ENCODE data around the gene PTPN4.

PTPN4 gene

DNA sequence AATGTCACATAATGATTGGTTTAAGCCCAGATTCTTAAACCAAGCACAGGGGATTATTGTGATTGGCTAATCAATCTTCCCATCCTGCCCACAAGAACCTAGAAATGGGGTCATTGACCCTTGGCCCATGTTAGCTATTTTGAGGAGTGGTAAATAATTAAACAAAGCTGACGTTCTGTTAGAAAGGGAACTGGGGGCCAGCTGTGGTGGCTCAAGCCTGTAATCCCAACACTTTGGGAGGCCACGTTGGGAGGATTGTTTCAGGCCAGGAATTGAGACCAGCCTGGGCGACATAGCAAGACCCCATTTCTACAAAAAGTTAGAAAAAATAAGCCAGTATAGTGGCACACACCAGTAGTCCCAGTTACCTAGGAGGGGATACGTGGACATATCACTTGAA, 37.8 kb upstream of the PTPN4 start:
- no peaks in the 10 kb centered on the region for H3K9me3 ChIP-seq (ENCODE audit: low read length)
- H3K27me3 ChIP-seq (ENCODE audit: insufficient read depth, low read length), result no peaks in the 10 kb centered on the region
- H3K36me3 ChIP-seq (ENCODE audit: insufficient read depth, low read length), result no peaks in the 10 kb centered on the region
- H3K4me1 ChIP-seq (ENCODE audit: insufficient read depth, low read length), result peaks cover 2% of the 10 kb centered on the region
- no peak overlapping the region for H3K4me3 ChIP-seq (ENCODE audit: low read length)
- H2AFZ ChIP-seq (ENCODE audit: low read depth, low read length), result no peak overlapping the region

DNA sequence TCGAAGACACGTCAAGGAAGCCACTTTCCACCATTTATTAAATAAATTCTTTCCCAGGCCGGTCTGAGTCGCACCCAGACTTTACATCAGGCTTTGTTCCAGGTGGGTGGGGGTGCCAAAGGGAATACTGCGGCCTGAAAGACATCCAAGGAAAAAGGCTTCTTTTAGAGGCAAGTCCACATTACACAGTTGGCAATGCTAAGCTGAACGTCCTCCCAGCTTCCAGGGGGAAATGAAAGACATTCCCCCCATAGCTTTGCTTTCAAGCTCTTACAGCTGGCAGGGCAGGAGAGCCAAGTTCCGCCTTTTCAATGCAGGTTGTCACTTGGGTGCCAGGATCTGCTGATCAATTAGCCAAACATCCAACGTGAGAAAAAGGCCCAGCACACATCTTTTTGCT, 36.5 kb upstream of the PTPN4 start:
- Histone ChIP-seq H3K27me3 (ENCODE audit: insufficient read depth, low read length) (no peaks in the 10 kb centered on the region), H3K4me3 (ENCODE audit: low read length) (no peak overlapping the region), H3K9me3 (ENCODE audit: low read length) (no peaks in the 10 kb centered on the region), H3K36me3 (ENCODE audit: insufficient read depth, low read length) (no peaks in the 10 kb centered on the region), H2AFZ (ENCODE audit: low read depth, low read length) (no peak overlapping the region), H3K4me1 (ENCODE audit: insufficient read depth, low read length) (peaks cover 2% of the 10 kb centered on the region)

DNA sequence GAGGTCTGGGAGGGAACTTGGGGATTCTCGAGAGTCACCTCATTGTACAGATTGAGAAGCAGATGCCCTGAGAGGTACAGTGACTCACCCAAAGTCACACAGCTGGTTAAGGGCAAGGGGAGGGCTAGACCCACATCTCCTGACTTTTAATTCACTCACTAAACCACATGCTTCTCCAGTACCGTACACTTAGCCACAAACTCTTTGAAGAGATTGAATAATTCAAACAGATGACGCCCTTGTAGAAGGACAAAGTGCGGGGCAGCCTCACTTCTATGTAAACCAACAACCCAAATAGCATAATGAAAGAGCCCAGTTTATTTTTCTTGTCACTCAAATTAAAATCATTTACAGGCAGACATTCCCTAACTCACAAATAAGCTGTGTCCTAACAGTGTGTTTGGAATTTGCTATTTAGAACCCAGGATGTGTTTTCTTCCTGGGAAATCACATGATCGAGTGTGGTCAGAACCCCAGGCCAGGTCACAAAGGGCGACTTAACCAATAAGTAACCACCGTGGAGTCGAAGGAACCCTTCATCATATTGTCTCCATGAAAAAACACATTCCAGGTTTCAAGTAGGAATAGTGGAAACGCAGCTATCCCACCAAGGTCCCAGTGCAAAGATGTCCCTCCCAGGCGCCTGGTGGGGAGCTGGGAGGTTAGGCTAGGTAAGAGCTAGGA, 35.8 kb upstream of the PTPN4 start:
- H3K36me3 ChIP-seq (ENCODE audit: insufficient read depth, low read length), result no peaks in the 10 kb centered on the region
- H3K9me3 ChIP-seq (ENCODE audit: low read length), result no peaks in the 10 kb centered on the region
- no peak overlapping the region for H3K4me3 ChIP-seq (ENCODE audit: low read length)
- H2AFZ ChIP-seq (ENCODE audit: low read depth, low read length), result no peak overlapping the region
- peaks cover 2% of the 10 kb centered on the region for H3K4me1 ChIP-seq (ENCODE audit: insufficient read depth, low read length)
- H3K27me3 ChIP-seq (ENCODE audit: insufficient read depth, low read length), result no peaks in the 10 kb centered on the region

DNA sequence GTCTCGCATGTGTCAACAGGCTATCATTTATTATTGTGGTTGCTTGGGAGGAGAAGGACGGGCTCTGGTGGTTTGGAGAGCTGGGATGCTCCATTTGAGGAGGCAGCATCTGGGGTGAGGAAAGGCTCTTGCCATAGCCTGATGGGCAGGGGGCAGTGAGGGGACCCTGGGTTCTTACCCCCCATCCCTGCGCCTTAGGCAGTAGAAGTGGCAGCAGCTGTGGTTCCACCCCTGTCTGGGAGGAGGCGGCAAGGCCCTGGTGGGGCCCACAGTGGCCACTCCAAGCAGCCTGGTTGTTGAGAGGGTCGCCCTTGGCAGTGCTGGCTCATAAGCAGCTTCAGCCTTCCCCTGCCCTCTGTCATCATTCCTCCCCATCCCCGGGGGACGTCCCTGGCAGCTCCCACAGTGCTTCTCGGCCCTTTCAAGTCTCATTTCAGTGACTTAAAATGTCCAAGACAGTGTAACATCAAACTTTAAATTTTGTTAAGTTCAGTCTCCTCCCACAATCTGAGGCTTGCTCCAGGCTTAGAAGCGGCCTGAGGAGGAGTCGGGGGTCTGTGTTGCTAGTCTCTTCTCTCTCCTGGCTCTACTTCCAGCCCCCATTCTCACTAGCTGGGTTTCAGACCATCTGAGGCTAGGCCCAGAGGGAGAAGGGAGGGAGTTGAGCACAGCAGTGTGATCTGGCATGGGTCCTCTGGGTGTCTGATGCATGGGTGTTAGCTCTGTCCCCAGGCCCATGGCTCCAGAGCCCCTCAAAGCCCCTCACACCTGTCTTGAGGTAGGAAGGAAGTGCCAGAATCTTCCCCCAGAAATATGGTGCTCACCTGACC, 34.9 kb upstream of the PTPN4 start:
- Histone ChIP-seq H3K27me3 (ENCODE audit: insufficient read depth, low read length) (no peaks in the 10 kb centered on the region), H3K4me3 (ENCODE audit: low read length) (no peak overlapping the region), H2AFZ (ENCODE audit: low read depth, low read length) (no peak overlapping the region), H3K36me3 (ENCODE audit: insufficient read depth, low read length) (no peaks in the 10 kb centered on the region), H3K4me1 (ENCODE audit: insufficient read depth, low read length) (peaks cover 2% of the 10 kb centered on the region), H3K9me3 (ENCODE audit: low read length) (no peaks in the 10 kb centered on the region)

DNA sequence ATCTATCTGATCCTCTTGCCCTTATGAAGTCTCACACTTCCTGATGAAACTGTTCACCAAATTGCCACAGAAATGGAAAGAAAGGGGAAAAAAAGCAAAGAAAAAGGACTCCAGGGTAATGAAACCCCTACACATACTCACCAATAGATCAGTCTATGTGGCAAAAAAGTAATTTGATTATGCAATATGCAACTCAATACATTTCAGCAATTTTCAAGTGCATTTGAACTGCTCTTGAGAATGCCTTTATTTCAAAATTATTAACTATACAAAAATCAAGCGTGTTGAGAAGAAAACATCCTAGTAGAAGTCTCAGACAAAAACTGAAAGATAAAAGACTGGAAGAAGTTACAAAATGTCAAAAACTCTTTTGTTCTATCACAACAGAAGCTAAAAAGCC, 32.2 kb upstream of the PTPN4 start:
- no peak overlapping the region for H2AFZ ChIP-seq (ENCODE audit: low read depth, low read length)
- no peak overlapping the region for H3K4me3 ChIP-seq (ENCODE audit: low read length)
- H3K36me3 ChIP-seq (ENCODE audit: insufficient read depth, low read length), result no peaks in the 10 kb centered on the region
- H3K27me3 ChIP-seq (ENCODE audit: insufficient read depth, low read length), result no peaks in the 10 kb centered on the region
- peaks cover 2% of the 10 kb centered on the region for H3K4me1 ChIP-seq (ENCODE audit: insufficient read depth, low read length)
- no peaks in the 10 kb centered on the region for H3K9me3 ChIP-seq (ENCODE audit: low read length)

DNA sequence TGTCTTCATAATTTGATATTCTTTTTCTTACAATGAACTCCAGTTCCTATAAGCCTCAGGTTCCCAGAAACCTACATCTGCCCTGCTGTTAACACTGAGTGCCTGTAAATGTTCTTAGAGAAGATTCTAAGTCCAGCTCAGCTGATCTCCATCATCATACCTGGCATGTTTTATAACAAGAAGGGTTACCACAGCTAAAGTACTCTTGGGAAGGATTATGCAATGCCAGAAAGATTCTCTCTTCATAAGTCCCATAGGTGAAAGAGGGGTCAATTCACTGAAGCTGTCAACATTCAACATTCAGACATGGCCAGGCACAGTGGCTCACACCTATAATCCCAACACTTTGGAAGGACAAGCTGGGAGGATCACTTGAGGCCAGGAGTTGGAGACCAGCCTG, 31.3 kb upstream of the PTPN4 start:
- H3K27me3 ChIP-seq (ENCODE audit: insufficient read depth, low read length), result no peaks in the 10 kb centered on the region
- H3K4me1 ChIP-seq (ENCODE audit: insufficient read depth, low read length), result peaks cover under 1% of the 10 kb centered on the region
- H2AFZ ChIP-seq (ENCODE audit: low read depth, low read length), result no peak overlapping the region
- H3K4me3 ChIP-seq (ENCODE audit: low read length), result no peak overlapping the region
- H3K9me3 ChIP-seq (ENCODE audit: low read length), result no peaks in the 10 kb centered on the region
- no peaks in the 10 kb centered on the region for H3K36me3 ChIP-seq (ENCODE audit: insufficient read depth, low read length)

DNA sequence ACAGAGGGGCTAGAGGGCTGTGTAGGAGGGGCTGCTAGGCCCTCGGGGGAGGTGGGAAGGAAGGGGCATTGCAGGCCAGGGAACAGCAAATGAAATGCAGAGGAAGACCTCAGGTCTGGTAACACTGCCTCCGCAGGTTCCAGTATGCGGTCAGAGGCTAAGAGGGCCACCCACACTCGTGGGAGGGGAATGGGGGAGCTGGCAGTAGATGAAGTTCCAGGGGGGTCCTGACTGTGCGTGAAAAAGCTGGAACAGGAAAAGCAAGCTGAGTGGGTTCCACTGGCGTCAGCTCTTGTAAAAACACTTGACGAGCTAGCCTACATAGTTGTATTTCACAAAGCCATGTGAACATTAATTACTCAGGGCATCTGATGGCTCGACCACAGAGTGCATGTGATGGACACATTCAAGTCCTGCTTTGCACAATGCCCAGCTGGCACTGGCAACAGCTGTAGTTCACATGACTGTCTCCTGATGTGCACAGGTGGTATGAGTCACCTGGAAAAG, 29.0 kb upstream of the PTPN4 start:
- H3K9me3 ChIP-seq (ENCODE audit: low read length), result no peaks in the 10 kb centered on the region
- H3K4me3 ChIP-seq (ENCODE audit: low read length), result no peak overlapping the region
- no peak overlapping the region for H2AFZ ChIP-seq (ENCODE audit: low read depth, low read length)
- H3K36me3 ChIP-seq (ENCODE audit: insufficient read depth, low read length), result no peaks in the 10 kb centered on the region
- H3K27me3 ChIP-seq (ENCODE audit: insufficient read depth, low read length), result no peaks in the 10 kb centered on the region
- no peaks in the 10 kb centered on the region for H3K4me1 ChIP-seq (ENCODE audit: insufficient read depth, low read length)

DNA sequence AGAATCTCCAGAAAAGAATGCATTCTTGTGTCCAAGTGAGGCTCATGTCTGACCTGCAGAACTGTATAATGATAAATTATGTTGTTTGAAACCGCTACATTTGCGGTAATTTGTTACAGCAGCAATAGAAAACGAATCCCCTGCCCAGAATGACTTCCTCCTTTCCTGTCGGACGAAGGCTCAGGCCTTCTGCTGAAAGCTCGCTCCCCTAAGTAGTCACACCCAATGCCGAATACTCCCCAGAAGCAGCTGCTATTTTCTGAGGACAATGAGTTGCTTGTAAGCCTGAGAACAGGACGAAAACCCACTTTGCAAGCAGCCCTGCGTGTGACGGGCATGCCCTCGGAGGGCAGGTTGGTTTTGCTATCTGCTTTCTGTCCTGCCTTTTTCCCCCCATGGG, 27.7 kb upstream of the PTPN4 start:
- Histone ChIP-seq H2AFZ (ENCODE audit: low read depth, low read length) (no peak overlapping the region), H3K27me3 (ENCODE audit: insufficient read depth, low read length) (peaks cover 8% of the 10 kb centered on the region), H3K4me1 (ENCODE audit: insufficient read depth, low read length) (no peaks in the 10 kb centered on the region), H3K36me3 (ENCODE audit: insufficient read depth, low read length) (no peaks in the 10 kb centered on the region), H3K9me3 (ENCODE audit: low read length) (no peaks in the 10 kb centered on the region), H3K4me3 (ENCODE audit: low read length) (no peak overlapping the region)

DNA sequence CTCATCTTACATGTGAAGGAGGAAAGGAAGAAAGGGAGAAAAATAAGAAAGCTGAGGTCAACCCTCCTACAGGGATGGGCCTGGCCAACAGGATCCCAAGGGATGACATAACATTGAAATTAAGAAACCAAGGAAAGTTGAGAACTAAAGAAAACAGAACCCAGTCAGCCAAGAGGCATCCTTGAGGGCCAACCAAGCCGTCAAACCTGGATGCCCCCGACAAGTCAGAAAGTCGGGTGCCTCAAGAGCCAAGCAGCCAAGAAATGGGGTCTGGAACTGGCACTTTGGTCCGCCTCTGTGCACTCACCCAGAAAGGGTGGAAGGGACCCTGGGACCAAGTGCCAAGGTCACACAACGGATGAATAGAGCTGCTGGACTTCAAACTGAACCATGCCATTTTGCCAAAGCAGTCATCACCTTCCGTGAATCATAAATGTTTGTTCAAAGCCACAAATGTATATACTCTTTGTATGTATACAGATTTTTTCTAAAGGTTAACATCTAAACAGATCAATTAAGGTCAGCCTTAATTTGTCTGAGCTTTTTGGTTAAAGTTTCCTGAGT, 27.0 kb upstream of the PTPN4 start:
- Histone ChIP-seq H3K4me1 (ENCODE audit: insufficient read depth, low read length) (no peaks in the 10 kb centered on the region), H3K36me3 (ENCODE audit: insufficient read depth, low read length) (no peaks in the 10 kb centered on the region), H3K4me3 (ENCODE audit: low read length) (no peak overlapping the region), H3K27me3 (ENCODE audit: insufficient read depth, low read length) (peaks cover 13% of the 10 kb centered on the region), H3K9me3 (ENCODE audit: low read length) (no peaks in the 10 kb centered on the region), H2AFZ (ENCODE audit: low read depth, low read length) (no peak overlapping the region)

DNA sequence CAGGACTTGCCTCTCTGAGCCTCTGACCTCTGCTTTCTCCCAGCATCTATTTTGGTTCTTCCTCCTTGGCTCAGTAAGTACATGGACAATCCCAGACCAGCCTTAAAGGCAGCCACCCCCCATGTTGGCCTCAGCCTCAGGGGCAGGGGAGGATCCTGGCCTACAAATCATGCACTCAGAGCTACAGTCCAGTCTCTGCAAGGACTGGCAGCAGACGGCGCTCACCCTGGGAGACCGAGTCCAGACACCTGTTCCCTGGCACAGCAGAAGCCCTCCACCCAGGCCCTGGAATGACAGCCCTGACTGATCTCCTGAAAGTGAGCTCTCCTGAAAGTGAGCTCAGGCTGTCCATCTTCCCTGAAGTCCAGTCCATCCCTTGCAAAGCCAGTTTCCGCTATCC, 25.7 kb upstream of the PTPN4 start:
- Histone ChIP-seq H3K4me1 (ENCODE audit: insufficient read depth, low read length) (no peaks in the 10 kb centered on the region), H3K36me3 (ENCODE audit: insufficient read depth, low read length) (no peaks in the 10 kb centered on the region), H3K4me3 (ENCODE audit: low read length) (no peak overlapping the region), H3K9me3 (ENCODE audit: low read length) (no peaks in the 10 kb centered on the region), H3K27me3 (ENCODE audit: insufficient read depth, low read length) (peaks cover 15% of the 10 kb centered on the region), H2AFZ (ENCODE audit: low read depth, low read length) (no peak overlapping the region)

DNA sequence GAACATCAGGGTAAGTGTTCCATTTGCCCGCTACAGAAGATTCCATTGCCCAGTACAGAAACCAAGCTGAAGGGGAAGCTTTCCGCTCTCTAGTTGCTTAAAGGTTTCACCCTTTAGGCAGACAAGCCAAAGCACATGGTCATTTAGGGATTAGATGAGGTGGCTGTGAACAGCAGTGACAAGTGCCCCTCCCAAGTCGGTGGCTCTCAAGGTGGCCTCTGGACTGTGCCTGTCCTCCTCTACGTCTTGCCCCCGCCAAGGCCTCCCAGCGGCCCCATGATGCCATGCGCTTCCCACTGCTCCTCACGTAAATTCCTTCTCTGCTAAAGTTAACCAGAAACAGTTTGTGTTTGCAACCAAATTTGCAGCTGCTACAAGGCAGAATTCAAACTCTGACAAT, 24.2 kb upstream of the PTPN4 start:
- Histone ChIP-seq H3K27me3 (ENCODE audit: insufficient read depth, low read length) (peaks cover 15% of the 10 kb centered on the region), H3K9me3 (ENCODE audit: low read length) (no peaks in the 10 kb centered on the region), H3K36me3 (ENCODE audit: insufficient read depth, low read length) (no peaks in the 10 kb centered on the region), H3K4me1 (ENCODE audit: insufficient read depth, low read length) (no peaks in the 10 kb centered on the region), H3K4me3 (ENCODE audit: low read length) (no peak overlapping the region), H2AFZ (ENCODE audit: low read depth, low read length) (no peak overlapping the region)

DNA sequence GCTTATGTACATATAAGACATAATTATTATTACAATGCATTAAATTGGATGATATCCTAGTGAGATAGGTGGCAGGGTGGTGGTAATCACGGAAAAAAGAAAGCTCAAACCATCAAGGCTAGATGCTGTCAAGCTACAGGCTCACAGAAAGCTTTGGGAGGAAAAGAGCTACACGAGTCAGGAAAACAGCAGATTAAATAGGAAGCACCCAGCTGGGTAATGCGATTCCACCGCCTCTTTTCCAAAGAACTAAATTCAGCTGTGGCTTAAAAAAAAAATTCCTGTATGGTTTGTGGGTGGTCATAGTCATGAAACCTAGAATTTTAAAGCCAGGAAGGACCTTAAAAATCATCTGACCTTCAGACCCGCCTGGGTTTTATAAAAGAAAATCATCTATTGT, 23.7 kb upstream of the PTPN4 start:
- no peak overlapping the region for H2AFZ ChIP-seq (ENCODE audit: low read depth, low read length)
- no peaks in the 10 kb centered on the region for H3K4me1 ChIP-seq (ENCODE audit: insufficient read depth, low read length)
- H3K27me3 ChIP-seq (ENCODE audit: insufficient read depth, low read length), result peaks cover 17% of the 10 kb centered on the region
- no peak overlapping the region for H3K4me3 ChIP-seq (ENCODE audit: low read length)
- no peaks in the 10 kb centered on the region for H3K9me3 ChIP-seq (ENCODE audit: low read length)
- no peaks in the 10 kb centered on the region for H3K36me3 ChIP-seq (ENCODE audit: insufficient read depth, low read length)

DNA sequence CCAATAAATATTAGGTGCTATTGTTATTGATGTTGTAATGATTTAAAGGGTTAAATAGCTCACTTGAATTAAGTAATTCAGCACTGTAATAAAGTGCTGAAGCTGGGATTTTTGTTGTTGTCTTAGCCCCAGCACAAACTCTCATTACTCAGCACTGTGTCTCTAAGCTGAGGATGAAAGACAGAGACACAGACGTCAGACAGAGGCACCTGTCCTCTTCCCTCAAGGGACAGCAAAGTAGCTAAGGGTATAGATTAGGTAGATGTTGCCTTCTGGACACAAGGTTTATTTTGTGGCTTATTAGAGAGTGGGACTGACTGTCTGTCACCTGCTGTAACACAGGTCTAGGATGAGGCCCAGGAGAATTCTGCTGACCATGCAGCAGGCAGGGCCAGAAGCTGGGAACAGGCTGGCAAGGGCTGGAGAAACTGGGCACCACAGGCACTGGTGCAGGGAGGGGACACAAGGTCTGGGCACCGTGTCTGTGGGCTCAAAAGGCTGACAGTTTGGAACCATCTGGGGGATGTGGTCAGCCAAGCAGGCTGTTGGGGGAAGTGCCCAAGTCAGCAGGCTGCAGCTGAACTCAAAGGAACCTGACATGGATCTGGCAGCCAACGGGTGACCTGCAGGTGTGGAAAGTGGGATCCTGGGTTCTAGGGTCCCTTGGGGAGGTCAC, 20.0 kb upstream of the PTPN4 start:
- Histone ChIP-seq H3K4me1 (ENCODE audit: insufficient read depth, low read length) (no peaks in the 10 kb centered on the region), H3K9me3 (ENCODE audit: low read length) (no peaks in the 10 kb centered on the region), H3K4me3 (ENCODE audit: low read length) (no peak overlapping the region), H3K36me3 (ENCODE audit: insufficient read depth, low read length) (no peaks in the 10 kb centered on the region), H3K27me3 (ENCODE audit: insufficient read depth, low read length) (peaks cover 22% of the 10 kb centered on the region), H2AFZ (ENCODE audit: low read depth, low read length) (no peak overlapping the region)

Measured in neuron (in vitro differentiated cells).